ENCODE results near the gene HECW1.
"Not testable (repeated sequence)": the region's sequence is repeated elsewhere in the genome, so short reads cannot be mapped to it uniquely, and the experiment has no call there.

The HECW1 gene

DNA sequence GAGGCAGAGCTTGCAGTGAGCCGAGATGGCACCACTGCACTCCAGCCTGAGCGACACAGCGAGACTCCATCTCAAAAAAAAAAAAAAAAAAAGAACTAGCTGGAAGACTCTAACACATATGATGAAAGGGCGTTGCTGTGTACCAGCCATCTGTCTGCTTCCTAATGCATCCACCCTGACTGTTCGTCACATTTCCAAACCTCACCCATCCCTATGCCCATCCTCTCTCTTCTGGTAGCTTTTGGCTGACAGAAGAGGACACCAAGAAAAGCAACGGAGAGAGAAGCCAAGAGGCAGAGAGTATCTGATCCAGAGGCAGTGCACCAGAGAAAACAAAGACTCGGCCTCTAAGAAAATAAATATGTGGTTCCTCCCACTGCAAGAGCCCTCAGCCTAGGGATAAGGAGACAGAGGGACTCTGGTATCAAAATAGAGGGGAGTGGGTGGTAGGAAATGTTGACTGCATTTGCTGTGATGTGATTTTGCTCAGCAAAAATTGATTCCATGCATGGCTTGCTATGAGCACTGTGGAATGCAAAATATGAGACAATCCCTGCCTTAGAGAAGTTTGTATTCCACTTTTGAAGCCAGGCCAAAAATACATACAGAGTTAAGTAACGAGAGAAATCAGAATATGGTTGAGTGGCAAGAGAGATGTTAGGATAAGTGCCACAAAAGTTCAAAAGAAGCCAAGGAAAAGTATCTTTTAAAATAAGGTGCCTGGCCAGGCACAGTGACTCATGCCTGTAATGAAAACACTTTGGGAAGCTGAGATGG, 369.6 kb downstream of the HECW1 start:
- no peak for DNase-seq

DNA sequence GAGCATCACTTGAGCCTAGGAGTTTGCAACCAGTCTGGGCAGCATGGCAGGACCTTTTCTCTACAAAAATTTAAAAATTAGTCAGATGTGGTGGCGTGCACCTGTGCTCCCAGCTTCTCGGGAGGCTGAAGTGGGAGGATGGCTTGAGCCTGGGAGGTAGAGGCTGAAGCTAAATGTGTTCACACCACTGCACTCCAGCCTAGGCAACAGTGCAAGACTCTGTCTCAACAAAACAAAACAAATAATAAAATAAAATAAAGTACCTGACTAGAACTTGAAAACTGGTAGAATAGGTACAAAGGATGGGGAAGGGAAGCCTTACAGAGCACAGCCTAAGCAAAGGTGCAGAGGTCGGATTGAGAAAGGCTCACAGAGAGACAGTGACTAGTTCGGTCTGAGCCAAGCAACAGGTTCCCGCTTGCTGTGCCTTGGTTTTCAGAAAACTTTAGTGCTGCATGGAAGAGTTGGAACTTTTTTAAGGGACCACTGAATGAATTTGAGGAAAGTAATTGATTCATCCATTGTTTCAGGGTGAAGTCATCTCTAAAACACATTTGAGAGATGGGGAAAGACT, 370.3 kb downstream of the HECW1 start:
- no peak for DNase-seq

DNA sequence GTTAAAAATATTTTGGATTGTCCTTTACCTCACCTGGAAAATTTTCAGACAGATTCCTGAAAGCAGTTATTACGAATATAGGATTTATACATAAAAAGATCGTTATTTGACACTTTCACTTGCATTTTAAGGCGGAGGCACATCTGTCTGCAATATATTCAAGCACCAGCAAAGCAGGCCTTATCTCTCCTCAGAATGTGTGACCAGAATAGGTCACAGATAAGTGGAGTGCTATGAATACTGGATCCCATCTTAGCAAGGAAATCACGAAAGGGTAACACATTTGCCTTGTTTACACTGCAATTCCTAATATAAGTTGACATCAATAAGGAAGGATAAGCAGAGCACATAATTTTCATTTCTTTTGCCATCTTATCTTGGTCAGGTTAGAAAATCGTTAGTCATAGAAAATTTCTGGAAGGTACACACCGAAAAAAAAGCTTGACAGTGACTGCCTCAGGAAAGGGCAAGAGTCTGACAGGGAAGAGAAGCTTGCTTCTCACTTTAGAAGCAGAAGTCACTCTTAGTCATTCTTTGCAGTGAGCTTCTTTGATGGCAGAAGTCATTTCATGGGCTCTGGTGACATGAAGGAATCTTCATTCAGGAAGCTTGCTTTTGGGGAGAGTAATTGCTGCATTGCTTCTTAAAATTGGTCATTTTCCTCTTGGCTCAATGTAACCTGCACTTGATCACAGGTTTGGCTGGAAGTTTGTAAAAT, 372.4 kb downstream of the HECW1 start:
- DNase-seq, result no peak

DNA sequence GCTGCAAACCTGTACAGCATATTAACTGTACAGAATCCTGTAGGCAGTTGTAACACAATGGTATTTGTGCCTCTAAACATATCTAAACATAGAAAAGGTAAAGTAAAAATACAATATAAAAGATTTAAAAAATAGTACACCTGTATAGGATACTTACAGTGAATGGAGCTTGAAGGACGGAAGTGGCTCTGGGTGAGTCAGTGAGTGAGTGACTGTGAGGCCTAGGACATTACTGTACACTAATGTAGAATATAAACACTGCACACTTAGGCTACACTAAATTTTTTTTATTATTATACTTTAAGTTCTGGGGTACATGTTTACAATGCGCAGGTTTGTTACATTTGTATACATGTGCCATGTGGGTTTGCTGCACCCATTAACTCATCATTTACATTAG, 373.1 kb downstream of the HECW1 start:
- no peak for DNase-seq

DNA sequence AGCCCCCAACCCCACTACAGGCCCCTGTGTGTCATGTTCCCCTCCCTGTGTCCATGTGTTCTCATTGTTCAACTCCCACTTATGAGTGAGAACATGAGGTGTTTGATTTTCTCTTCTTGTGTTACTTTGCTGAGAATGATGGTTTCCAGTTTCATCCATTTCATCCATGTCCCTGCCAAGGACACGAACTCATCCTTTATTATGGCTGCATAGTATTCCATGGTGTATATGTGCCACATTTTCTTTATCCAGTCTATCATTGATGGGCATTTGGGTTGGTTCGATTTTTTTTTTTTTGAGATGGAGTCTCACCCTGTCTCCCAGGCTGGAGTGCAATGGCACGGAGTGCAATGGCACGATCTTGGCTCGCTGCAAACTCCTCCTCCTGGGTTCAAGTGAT, 373.6 kb downstream of the HECW1 start:
- DNase-seq, result not testable (repeated sequence)

DNA sequence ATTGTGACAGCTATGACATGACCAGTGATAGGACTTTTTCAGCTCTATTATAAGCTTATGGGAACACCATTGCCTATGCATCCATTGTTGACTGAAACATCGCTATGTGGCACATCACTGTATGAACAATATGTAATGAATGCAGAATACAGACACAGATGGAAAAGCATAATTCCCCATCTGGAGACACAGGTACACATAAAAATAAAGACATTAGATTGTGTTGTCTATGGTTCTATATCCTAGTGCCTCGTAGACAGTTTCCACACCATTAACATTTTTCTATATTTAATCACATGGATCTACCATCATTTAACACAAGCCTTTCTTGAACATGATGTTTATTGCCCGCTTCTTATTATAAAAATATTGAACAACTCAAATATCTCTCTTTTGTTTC, 374.2 kb downstream of the HECW1 start:
- DNase-seq, result no peak

DNA sequence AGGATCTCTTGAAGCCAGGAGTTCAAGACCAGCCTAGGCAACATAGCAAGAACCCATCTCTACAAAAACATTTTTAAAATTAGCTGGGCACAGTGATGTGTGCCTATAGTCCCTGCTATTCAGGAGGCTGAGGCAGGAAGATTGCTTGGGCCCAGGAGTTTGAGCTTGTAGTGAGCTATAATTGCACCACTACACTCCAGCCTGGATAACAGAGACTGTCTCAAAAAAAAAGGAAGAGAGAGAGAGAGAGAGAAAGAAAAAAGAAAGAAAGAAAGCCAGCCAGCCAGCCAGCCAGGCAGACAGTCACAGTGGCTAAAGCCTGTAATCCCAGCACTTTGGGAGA, 375.3 kb downstream of the HECW1 start:
- no peak for DNase-seq

DNA sequence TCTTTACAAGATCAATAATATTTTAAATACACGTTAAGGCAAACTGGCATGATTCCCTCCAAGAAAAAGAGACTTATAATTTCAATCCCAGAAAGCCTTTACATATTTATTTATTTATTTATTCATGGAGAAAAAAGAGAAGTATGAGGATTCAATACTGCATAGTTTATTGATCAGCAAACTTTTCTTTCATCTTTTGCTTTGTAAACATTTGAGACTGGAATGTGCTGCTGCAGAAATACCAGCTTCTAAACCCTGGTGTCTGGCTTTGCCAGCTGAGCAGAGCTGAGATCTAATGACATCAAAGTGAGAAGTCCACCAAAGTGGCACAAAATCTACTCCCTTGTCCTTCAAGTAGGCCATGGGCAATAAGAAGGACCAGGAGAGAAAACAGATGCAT, 376.8 kb downstream of the HECW1 start:
- no peak for DNase-seq

DNA sequence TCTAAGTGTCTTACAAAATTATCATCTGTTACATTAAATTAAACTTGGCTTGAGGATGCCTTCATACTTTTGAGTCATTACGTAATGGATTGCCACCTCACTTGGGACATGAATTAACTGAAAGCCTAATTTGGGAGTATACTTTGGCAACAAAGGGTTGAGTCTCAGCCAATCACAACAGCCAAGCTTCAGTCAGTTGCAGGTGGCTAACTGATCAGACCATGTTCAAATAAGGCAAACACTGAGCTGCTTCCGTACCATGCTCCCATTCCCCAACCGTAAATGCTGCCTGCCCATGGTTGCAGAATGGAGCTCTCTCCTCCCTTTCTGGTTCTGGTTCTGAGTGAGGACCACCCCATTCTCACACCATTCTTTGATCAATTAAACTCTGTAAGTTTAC, 377.6 kb downstream of the HECW1 start:
- DNase-seq, result no peak

DNA sequence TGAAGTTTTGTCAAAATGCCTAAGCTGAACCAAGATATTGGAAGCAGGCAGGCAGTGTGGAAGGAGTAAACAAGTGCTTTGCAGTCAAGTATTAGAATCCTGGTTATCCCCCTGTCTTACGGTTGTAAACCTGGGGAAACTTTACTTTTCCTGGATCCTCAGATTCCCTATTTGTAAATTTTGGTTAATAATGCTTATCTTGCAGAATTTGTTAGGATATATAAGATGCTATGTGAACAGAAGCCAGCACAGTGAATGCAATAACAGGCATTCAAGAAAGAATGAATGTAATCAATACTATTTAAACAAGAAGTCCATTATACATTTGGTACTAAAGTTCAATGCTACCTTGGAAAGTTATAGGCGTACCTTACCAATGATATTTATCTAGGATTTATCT, 378.7 kb downstream of the HECW1 start:
- DNase-seq, result no peak

DNA sequence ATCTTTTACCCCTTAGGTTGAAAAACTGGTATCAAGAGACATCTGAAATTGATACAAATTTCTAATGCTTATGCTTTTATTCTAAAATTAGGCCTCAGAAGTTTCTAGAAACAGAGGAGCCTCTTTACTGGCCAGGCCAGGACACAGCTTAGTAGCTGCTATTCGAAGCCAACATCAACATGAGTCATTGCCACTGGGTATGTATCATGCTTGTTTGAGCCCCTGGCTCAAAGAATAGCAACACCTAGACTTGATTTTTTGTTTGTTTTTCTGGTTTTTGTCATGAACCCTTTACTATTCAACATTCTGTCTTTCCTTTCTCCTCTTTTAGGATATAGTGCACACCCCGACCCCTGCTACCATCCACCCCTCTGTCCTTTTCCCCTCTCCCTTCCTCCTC, 379.5 kb downstream of the HECW1 start:
- no peak for DNase-seq

DNA sequence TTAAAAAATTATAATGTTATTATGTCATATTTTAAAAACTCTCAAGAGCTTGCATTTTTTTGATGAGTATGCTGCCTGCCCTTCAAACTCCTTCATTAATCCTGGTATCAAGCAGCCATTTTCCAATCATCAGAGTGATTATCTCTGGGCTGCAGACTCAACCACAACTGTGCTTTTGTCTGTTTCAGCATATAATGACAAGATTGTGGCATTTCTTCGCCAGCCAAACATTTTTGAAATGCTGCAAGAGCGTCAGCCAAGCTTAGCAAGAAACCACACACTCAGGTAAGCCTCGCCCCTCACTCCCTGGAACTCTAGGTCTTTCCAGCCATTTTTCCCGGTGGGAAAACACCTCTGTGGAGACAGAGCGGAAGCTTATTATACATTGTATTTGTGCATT, 380.4 kb downstream of the HECW1 start:
- no peak for DNase-seq

DNA sequence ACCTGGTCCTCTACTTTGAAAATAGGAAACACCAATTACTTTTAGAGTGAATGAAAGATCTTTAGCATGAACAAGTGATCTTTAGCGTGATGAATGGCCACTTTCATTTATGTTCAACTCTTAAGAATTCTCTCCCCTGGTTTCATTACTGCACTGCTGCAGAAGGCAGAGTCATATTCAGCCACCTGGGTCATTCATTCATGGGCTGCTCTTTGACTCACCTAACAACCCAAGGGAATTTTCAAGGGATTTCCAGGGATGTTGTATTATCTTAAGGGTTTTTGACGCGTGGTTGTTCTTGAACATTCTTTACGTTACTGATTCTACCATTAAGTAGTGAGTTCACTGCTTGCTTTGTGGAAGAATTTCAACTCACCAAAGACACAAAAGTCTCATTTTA, 383.1 kb downstream of the HECW1 start:
- DNase-seq, result no peak

DNA sequence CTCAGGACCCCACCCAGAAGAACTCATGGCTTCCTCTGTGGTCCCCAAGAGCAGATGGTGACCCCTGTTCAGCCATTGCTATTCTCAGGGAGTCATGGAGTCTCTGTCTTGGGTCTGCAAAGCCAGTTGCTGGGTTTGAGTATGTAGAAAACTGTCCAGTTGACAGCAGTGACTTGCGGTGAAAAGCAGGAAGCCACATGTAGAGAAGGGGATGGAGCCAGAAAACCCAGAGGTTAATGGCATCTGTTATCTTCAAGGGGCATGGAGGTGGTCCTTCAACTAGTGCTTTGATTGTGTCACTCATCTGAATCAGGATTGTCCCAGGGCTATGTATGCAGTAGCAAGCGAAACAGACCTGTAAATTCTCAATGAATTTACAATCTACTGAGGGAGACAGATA, 384.1 kb downstream of the HECW1 start:
- DNase-seq, result no peak

DNA sequence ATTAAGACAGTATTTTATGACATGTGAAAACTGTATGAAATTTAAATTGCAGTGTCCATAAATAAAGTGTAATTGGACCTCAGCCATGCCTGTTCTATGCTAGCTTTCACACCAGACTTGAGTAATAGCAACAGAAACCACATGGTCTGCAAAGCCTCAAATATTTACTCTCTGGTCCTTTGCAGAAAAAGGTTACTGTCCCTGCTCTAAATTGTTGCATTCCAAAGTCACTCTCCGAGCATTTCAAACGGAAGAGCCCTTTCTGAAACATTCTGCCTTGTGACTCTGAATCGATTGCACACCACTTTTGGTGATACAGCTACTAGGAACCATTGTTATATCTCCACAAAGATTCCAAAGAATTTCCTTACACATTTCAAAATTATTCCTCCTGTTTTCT, 389.4 kb downstream of the HECW1 start:
- DNase-seq, result no peak

DNA sequence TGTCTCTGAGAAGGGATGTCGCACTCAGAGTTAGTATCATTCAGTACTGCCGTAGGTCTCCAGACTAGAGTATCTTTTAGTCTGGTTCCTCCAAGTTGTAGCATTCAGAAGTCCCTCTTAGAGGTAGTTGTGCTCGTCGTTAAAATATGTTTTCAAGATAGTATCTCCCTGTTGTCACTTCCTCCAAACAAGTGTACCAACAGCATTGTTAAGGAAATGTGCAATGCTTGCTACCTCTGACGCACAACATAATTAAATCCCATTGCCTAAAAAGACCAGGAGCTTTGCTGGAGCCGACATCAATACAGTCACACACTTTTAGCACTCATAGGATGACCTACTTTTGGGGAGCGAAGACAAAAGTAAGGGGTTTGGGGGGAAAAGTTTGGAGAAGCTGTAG, 390.5 kb downstream of the HECW1 start:
- no peak for DNase-seq

DNA sequence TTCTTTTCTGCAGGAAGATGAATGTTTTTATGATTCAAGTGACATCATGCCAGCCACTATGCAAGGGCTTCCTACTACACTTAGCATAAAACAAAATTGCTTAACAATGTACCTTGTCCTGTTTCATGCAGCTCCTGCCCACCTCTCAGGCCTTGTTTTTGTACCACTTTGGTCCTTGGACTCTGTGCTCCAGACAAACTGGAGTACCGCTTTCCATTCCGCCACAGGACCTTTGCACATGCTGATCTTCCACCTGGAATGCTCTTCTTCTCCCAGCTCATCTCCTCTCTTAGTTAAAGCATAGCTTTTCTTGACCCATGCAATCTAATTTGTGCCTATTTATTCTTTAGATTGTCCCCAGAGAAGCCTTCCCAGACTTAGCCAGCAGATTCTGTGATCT, 393.0 kb downstream of the HECW1 start:
- no peak for DNase-seq

DNA sequence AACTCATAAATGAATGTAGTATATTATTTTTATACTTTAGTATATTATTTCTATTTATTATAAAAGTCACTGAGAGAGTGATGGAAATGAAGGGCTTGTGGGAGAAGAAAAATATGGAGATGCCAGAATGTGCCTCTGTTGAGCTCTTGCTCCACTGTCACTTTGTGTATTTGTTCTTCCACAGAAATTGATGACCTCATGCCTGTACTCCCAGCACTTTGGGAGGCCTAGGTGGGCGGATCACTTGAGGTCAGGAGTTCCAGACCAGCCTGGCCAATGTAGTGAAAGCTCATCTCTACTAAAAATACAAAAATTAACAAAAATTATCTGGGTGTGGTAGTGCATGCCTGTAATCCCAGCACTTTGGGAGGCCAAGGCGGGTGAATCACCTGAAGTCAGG, 394.0 kb downstream of the HECW1 start:
- DNase-seq, result no peak

DNA sequence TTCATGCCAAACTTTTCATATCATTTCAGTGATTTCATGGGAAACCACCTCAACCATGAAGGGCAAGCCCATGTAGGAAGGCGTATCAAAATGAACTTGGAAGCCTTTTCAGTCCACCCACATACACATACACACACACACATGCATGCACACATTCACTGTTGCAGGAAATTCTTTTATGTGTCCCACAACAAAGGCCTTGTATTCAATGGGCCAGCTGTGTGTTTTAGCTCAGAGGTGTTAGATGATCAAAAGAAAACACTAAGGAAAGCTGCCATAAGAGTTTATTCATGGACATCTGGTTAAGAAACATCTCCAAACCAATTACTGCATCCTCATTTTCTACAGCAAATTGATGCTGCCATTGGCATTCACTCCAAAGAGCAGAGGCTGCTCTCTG, 396.0 kb downstream of the HECW1 start:
- no peak for DNase-seq

DNA sequence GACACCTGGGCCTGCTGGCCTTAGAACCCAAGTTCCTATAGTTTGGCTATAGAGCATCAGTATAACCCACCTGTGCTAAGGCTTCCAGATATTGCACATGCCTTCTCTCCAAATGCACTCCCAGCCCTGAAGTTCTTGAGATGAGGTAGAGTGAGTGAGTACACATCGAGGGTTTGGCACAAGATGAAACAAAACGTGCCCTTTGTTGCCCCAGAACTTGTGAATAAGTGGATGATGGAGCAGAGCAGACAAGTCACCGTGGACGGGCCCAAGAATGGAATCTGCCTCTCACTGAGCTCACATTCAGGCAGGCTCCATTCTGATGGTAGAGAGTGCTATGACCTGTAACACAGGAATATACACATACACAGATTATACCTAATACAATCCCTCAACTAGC, 397.5 kb downstream of the HECW1 start:
- DNase-seq, result no peak

DNA sequence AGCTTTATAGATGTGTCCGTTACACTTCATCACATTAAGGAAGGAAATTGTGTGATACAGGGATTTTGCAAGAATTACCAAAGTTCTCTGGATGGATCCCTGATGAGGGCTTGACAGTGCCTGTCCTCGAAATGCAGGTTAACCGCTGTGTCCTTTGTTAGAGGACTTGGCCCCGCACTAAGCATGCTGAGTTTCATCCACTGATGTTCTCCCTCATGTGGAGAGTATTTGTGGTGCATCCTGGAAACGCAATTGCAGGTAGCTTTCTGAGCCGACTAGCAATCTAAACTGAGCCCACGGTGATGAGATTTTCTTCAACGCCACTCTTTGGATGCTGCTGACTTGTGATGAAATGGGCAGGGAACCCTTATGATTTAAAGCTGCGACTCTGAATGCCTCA, 398.6 kb downstream of the HECW1 start:
- no peak for DNase-seq

DNA sequence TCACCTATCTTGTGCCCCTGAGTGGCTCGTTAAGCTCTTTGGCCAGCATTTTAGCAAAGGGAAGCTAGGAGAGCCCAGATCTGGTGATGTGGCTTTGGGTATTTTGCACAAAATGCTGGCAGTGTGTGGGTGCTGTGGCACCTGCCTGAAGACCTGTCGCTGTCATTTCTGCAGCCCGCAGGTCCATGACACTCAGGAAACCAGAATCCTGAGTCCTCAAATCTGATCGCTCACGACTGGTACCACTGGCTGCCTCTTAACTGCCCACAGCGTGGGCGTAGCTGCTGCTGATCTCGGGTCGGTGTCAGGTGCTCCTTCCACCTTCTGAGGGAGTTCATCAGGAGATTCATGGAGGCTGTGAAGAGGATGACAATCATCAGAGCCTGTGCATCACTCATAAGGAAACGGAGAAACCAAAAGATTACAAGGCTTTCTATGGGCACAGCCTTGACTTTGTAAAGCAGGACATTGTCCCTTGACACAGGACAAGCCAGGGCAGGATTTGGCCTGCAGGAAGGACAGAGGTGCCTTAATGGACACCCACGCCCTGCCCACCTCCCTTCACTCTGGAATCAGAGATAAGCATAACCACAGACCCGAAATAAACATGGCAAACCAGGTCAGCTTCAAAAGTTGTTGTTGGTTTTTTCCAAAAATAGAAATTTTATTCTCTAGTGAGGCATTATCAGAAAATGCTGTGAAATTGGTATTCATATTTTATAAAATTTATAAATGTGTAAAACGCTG, 399.5 kb downstream of the HECW1 start:
- no peak for DNase-seq

DNA sequence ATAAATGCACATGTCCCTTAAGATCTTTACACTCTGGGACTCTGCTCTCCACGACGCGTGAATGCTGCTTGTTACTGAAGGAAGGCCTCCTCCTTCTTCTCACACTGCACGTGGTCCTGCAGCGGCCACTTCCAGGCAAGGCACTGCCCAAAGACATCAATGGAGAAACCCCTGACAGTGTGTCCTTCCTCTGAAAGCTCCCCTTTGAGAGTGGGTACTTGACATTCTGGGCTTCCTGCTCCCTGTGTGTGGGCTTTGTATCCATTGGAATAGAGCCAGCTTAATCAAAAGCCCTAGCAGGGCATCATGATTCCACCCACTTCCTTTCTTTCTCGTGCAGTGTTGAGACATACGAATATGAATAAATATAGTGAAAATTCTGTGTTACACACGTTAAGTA, 400.8 kb downstream of the HECW1 start:
- no peak for DNase-seq
